Activated CD4-positive, alpha-beta T cell treated with anti-CD3 and anti-CD28 coated beads, Interleukin-2, amount 50 U/mL, for 48 hours (primary cell): Measurements from ENCODE around the gene TBC1D14.
"Not testable (repeated sequence)": the region's sequence is repeated elsewhere in the genome, so short reads cannot be mapped to it uniquely, and the experiment has no call there.

ENCODE experiments used
- DNase-seq, 2 experiments: peaks; one replicate each; pipeline ENCODE4 v3.0.0-alpha.2; 2020

Gene TBC1D14

DNA sequence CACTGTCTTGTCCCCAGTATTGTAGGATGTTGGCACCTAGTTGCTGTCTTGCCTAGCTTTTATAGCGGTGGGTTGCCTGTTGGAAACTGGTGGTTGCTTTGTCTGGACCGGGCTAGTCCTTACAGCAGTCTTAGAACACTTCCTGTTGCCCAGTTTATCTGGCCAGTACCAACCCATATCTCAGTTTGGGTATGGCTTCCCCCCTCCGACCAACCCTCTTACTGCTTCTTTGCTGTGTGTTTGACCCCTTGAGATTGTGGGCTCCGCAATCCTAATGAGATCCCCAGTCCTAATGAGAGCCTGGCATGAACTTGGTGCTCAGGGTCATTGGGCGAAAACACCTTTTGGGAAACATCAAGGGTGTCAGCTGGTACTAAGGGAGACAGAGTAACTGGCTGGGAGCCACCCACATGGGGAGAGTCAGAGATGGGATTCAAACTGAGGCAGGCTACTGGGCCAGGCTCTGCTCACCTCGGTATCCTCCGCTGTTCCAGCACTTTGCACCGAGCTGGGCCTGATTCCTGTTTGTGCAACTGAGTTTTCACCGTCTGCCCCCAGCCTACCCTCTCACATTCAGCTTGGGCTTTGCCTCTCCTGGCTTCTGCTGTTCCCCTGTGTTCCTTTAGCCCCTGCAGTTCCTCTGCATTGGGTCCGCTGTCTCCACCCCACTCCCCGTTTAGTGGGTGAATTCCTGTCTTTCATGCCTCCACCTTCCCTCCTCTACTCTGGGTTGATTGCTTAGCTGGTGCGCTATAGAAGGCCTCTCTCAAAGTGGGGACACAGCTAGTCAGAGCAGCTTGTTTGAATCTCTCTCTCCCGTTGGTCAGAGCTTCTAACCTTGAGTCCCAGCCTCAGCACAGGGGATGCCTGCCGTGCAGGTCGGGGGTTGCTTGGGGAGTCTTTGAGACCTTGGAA is 1.6 kb downstream of the TBC1D14 start:
- no peak for DNase-seq

DNA sequence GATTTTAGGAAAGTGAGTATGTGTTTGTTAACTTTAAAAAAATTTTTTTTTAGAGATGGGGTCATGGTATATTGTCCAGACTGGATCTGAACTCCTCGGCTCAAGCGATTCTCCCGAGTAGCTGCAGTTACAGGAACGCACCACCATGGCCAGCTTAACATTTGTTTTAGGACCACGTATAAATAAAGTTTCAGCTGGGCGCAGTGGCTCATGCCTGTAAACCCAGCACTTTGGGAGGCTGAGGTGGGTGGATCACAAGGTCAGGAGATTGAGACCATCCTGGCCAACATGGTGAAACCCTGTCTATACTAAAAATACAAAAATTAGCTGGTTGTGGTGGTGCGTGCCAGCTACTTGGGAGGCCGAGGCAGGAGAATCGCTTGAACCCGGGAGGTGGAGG is 2.3 kb downstream of the TBC1D14 start:
- not testable (repeated sequence) for DNase-seq

DNA sequence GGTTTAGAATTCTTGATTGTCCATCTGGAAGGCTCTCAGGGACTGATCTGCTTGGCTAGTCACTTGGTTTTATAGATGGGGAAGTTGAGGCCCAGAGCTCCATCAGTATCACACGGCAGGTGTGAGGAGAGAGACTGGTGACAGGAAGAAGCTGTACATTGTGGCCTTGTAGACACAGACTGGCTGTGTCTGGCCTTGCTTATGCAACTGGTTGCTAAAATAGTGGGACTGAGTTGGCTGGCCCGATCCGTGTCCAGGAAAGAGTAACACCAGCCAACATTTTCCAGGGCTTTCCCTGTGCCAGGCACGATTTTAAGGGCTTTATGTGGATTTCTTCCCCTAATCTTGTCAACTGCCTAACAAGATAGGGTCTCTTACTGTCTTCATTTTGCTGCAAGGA is 2.8 kb downstream of the TBC1D14 start:
- DNase-seq, result no peak

DNA sequence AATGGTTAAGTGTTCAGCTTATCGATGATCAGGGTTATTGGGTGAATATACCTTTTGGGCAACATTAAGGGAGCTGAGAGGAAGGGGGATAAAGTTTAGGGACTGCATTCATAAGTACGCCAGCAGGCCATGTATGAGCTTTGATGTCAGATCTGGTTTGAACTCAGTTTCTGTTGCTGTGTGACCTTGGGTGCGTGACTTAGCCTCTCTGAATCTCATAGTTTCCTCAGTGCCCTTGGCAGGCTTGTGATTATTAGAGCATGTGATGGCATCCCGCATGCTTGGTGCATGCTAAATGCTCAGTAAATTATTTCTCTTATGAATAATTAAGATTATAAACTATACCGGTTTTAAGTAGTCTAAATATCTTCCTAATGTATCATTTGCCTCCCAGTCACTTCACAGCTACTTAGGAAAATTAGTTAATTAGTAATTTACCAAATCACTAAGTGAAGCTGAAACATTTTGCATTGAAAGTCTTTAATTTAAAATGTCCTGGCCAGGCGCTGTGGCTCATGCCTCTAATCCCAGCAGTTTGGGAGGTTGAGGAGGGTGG is 3.8 kb downstream of the TBC1D14 start:
- no peak for DNase-seq

DNA sequence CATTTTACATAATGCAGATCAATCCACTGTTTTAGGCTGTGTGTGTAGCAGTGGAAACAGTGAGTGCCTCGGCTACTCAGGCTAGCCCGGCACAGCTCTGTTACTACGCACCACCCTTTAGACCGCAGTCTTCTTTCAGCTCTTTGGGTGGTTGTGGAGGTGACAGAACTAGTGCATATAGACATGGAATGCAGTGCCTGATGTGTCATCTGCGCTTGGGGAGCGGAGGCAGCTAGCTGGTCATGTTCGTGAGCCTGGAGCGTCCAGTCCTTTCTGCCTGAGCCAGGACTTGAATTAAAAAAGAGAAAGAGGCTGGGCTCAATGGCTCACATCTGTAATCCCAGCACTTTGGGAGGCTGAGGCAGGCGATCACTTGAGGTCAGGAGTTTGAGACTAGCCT is 4.8 kb downstream of the TBC1D14 start:
- DNase-seq, result no peak

DNA sequence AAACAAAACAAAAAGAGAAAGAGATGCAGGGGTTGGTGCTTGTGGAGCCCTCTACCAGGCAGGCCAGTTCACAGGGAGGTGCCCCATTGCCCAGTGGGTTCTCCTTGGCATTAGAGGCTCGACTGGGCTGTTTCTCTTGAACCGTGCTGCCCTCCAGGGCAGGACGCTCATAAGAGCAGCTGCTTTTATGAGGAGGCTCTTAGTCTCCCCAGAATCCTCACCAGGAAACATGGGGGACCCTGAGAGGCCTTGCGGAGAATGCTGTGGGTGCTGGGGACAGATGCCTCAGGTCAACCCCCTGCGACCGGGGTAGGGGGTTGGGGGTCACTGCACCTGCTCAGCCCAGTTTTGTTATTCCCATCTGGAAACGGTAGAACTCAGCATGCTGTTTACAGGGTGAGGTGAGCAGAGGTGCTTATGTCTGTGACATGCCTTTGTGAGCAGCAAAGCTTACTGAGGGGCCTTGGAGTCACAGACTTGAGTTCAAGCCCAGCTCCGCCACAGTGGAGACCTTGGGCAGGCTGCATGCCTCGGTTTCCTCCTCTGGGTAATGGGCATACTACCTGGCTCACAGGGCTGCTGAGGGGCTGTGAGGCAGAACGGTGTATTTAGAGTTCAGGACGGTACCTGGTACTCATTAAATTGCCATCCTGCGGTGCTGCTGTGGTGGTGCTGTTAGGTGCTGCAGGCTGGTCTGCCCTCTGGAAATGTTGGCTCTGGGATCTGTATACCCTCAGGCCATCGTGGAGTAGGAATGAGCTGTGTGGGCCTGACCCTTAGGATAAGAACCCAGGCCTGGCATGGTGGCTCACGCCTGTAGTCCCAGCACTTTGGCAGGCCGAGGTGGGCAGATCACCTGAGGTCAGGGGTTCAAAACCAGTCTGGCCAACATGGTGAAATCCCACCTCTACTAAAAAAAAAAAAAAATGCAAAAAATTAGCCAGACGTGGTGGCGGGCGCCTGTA is 5.7 kb downstream of the TBC1D14 start:
- no peak for DNase-seq

DNA sequence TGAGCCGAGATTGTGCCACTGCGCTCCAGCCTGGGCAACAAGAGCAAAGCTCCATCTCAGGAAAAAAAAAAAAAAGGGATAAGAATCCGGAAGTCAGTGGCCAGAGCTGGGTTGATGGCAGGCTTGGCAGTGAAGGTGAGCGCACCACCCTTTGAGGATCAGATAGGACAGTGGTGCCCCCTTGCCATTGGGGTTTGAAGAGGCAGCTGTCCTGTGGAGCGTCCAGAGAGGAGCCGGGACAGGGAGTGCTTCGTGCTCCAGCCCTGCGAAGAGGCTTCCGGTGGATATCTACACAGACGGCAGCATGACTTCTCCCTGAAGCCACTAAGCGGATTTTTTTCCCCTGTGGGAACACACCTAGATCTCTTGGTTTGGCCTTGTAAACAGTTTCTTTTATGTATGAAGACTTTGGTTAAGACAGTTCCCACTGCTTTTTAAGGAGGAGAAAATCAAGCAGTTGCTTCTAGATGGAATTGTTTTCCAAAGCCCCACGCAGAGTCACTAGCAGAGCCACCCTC is 6.5 kb downstream of the TBC1D14 start:
- no peak for DNase-seq

DNA sequence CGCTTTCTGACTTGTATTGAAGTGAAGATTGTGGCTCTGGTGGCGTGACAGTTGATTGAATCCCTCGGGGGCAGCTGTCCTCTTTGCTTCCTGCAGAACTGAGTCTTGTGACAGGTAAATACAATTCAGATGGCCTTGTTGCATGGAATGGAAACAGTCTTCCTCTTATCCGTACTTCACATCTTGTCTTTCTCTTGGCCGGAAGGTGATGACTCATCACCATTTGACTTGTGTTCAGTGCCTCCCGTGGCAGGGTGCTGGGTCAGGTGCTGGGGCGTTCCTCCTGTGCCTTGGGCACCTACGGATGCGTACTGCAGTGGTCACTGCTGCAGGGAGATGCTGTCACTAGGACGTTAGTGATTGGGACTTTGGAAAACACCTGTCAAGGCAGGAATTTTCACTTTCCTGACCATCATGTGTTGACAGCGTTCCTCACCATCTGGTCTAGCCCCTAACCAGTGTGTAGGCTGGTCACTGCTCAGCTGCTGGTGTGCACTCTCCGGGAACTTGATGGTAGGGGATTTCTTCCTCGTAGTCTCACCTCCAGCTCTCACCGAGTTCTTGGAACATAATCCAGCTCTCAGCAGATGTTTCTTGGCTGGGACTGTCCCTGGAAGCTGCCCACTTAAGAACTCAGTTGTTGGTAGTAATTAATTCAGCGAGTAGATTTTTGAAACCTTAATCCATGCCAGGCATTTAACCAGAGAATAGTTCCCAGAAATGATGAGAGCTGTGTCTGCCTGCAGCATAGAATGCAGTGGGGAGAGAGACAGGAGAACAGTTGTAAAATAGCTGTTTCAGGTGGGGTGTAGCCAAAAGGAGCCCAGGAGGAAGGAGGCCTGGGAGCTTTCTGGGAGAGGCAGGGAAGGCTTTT is 7.2 kb downstream of the TBC1D14 start:
- DNase-seq, result peak; percentile 62 to 74

DNA sequence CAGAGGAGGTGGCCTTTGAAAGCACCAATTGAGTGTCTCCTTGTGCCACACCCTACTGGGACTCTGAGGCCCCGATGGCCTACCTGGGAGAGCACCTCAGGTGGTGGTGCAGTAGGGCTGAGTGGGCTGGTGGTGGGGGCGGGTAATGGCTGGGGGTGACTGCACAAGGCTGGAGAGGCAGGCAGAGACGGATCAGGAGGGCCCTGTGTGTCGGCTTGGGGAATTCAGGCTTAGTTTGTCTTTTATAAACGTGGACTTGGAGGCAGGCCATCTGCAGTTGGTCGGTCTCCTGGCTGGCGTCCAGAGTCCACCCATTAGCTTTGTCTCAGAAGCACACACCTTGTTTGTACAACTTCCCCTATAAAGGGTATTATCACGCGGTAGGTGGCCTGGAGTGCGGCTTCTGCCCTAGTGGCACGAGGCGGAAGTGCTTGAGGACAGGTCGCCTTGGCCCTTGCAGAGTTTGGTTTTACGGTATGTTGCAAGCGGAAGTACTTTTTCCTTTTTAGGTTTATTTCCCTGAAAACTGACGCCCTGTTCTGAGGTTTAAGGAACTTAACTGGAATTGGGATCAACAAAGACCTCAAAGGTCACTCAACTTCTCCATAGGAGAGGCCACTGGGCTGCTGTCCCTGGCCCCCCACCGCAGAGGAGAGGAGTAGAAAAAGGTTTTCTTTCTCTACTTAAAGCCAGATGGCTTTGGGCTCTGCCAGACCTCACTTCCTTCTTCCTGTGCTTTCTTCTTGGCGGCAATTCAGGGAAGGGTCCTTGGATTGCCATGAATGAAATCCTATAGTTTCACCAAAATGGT is 8.0 kb downstream of the TBC1D14 start:
- DNase-seq, result peak; percentile 48 to 64

DNA sequence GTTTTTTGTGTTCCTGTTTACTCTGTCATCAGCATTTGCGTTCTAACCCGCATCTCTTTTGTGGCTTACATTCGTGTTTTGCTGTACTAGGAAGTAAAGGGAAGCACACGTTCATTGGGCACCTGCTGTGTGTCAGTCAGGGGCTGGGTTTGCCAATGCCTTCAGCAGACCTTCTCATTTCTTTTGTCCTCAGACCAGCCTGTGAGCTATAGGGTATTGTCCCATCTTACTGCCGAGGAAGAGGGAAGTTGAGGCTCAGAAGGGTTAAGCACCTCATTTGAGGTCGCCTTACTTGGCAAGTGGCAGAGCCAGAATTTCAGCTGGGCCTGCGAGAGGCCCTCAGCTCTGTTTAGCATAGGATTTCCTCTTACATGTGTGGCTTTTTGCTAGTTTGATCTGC is 8.7 kb downstream of the TBC1D14 start:
- no peak for DNase-seq

DNA sequence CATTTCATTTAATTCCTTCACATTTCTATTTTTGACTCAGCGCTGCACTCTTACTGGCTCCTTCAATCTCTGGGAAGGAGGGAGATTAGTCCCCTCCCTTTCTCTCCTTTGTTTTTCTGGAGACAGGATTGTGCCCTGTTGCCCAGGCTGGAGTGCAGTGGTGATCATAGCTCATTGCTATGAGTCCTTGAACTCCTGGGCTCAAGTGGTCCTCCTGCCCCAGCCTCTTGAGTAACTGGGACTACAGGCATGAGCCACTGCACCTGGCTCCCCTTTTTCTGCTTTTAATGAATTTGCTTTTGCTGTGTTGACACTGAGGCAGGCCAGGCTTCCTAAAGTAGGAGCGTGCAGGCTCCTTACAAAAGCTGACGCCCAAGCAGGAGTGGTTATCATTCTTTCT is 10.5 kb downstream of the TBC1D14 start:
- no peak for DNase-seq

DNA sequence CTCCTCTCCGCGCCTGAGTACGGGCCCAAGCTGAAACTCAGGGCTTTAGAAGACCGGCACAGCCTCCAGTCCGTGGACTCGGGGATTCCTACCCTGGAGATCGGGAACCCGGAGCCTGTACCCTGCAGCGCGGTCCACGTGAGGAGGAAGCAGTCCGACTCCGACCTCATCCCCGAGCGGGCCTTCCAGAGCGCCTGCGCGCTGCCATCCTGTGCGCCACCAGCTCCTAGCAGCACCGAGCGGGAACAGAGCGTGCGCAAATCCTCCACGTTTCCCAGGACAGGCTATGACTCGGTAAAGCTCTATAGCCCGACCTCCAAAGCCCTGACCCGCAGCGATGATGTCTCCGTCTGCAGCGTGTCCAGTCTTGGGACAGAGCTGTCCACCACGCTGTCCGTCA is 13.9 kb downstream of the TBC1D14 start:
- no peak for DNase-seq

DNA sequence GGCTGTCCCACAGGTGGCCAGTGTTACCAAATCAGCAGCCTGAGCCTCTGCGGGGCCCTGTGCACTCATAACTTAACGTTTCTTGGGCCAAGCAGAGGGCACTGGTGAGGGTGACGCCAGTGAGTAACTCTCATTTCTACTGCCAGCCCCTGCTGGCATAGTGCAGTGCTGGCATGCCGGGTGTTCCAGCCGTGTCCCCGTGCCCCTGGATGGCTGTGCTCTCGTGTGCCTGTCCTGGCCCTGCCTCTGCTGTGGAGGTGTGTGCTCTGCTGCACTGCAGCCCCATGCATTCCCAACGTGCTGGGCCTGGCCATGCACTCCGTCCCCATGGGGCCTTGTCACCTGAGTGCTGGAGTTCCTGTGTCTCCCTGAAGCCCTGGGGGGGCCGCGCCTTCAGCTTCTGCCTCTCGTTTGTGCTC is 14.7 kb downstream of the TBC1D14 start:
- no peak for DNase-seq

DNA sequence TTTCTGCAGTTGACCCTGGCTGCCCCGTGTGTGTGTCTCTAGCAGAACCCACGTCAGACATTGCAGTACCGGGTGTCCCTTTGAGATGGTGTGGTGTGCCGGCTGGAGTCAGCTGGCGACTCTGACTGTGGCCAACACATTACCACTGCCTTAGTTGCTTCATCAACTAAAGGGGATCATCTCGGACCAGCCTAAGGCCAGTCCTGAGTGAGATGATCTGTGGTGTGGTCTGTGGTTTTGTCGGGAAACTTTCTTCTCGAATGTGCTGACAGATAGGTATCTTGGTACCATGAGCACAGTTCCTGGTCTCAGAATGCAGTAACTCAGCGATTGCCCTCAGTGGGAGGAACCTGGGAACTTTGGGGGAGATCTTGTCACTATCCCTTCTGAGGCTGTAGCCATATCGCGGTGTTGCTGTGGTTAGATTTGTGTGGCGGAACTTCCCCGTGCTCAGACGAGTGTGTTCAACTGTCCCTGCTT is 15.8 kb downstream of the TBC1D14 start:
- DNase-seq, result peak in 1 of 2 experiments; percentile 44

DNA sequence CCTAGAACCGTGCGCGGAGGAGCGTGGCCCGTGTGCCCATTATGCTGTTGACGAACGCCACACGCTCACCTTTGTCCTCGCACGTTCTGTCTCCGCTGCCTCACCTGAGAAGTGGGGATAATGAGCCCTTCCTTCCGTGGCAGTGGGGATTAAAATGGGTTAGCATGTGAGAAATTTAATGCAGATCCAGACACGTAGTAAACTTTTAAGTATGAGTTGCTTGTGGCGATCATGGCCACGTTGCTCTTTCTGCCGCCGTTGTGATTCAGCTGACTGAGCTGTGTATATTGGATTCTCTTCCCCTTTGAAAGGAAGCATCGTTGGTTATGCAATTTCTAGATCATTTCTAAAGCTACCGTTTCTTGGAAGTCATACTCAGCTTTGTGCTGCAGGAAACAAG is 16.5 kb downstream of the TBC1D14 start:
- DNase-seq, result peak in 1 of 2 experiments; percentile 27

DNA sequence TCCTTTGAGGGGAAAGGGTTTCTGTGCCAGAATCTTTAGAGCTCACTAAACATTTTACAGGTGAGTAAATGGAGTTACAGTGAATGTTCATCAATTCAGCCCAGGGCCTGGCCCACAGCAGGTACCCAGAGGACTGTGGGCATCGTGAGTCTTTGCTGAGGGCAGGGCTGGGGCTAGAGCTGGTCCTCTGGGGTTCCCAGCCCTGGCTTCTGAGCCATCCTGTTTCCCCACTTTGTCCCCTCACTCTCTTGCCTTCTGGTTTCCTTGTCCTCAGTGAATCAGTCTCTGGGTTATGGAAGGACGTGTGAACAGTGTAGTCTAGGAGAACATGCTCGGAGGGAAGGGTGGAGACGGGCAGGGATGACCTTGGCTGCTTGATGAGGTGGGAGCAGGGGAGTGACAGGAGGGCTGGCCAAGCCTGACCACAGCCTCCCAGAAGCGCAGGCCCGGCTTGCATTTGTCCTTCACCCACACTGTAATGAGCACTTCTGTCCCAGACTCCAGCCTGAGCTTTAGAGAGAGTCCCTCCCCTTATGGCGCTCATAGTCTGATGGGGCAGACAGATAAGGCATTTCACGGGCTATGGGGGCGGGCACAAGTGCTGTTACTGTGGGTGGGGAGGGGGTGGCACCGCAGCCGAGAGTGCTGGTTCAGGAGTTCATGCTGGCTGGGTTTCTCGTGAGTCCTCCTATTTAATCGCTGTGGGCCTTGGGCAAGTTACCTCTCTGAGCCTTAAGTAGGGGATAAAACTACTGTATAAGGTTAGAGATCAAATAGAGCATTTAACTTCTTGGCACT is 17.3 kb downstream of the TBC1D14 start:
- peak; percentile 57 to 64 for DNase-seq

DNA sequence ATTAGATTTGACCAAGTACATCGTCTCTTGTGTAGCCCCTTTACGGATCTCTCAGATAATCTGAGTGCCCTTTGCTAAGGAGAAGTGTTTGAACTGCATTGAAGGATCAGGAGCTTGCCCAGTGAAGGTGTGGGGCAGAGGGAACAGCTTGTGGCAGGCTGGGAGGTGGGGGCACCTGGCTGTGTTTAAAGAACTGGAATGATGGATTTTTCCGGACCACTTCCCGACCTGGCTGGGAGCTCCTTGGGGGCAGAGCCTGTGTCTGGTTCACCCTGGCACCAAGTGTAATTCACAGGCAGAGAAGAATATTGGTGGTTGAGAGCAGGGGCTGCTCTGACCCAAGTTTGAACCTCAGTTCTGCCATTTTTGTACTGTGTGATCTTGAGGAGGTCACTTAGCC is 18.5 kb downstream of the TBC1D14 start:
- DNase-seq, result no peak

DNA sequence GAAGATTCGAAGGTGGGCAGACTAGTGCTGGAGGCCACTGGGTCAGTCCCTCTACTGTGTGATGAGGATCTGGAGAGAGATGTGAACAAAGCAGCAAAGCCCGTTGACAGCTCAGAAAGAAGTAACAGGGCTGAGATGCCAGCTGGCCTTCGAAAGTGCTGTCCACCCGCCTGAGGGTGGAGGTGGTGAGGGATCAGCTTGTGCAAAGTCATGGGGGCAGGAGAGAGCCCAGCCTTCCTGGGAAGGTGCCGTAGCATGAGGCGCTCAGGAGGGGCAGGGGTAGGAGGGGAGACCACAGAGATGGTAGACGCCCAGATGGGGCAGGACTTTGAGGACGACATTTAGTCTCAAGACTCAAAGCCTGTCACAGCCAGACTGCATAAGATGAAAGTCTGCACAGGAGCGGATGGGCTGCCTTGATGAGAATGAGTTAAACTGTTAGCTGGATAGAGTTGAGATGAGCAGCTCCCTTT is 19.7 kb downstream of the TBC1D14 start:
- DNase-seq, result no peak

DNA sequence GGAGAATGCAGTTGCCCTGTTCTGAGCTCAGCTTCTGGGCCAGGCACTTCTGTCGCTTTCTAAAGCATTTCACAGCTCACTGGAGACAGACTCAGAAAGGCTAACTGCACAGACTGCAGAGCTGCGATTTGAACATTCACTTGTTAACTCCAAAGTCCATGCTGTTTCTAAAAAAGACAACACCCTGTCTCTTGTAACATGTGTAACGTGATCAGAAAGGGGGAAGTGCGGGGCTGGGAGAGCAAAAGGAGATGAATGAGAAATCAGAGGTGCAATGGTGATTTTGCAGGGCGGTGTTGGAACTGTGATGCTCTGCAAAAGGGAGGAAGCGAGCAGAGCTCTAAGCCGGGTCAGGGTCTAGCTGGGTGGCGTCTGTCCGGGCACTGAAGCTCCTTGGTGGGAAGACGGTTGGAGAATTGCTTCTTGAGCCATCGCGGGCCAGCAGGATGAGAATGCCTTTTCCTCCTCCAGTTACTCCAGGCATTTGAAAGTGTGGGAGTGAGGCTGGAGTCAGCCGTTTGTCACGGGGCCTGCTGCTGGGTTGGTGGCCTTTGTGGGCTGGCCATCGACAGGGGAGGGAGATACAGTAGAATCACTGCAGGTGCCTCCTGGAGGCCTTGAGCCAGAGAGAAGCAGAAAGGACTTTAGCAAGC is 20.3 kb downstream of the TBC1D14 start:
- DNase-seq, result no peak
